ENCODE data around the gene DUS3L.

DNA sequence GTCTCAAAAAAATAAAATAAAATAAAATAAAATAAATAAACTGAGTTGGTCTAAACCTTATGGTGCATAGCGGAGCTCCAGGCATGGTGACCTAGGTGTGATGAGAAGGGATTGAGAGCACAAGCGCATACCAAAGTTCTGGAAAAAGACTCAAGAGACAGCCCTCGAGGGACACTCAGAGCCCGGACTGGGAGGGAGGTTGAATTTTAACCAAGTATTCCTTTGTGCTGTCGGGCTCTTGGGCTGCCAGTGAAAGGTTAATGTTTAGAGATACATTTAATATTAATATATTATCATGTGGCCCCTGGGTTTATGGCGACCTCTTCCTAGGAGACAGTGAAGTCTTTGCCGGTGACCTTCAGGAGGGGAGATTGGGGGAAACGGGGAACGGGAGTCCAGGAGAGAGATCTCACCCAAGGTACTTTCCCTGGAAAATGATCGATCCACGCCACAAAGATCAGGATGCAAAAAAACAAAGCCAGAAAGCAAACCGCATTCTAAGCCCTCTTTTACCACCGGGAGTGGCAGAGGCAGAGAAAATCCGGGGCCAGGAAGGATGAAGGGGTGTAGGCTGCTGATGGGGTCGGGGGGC, 46.9 kb upstream of the DUS3L start:
- no peak for TF ChIP-seq CTCF (IDR thresholded peaks at IDR 0.05)
- TF ChIP-seq POLR2A (IDR thresholded peaks at IDR 0.05), result no peak
